Measurements from ENCODE around the gene CD58.

Gene CD58

DNA sequence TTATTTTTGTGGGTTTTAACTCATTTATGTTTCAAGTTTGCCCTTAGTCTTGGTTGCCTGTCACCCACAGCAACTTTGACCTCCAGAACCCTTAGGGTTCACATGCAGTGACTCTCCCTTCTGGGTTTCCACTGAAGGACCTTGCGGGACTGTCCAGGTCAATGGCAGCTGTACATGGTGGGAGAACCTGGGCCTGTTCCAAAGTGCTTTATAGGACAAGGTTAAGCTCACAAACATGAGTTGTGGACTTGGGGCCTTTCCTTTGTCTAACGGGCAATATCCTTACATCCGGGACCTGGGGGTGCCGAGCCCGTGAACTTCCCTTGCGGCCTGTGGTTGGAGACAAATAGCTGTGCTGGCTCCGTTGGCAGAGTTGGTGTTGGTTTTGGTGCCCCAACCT, 77.8 kb downstream of the CD58 start:
- no peaks in the 10 kb centered on the region for H3K27me3 ChIP-seq (ENCODE audit: low read length)
- H2AFZ ChIP-seq (ENCODE audit: low read depth, low read length, severe bottlenecking), result no peak overlapping the region
- no peak overlapping the region for H3K4me2 ChIP-seq (ENCODE audit: low read depth, low read length, poor library complexity, severe bottlenecking)
- no peaks in the 10 kb centered on the region for H4K20me1 ChIP-seq (ENCODE audit: low read depth, low read length)
- H3K9me3 ChIP-seq (ENCODE audit: insufficient read depth, low read length), result no peaks in the 10 kb centered on the region
- no peak overlapping the region for H3K27ac ChIP-seq (ENCODE audit: low read depth, low read length)
- no peaks in the 10 kb centered on the region for H3K36me3 ChIP-seq (ENCODE audit: low read length)
- H3K79me2 ChIP-seq (ENCODE audit: insufficient read depth, low read length), result no peaks in the 10 kb centered on the region
- no peak overlapping the region for H3K4me3 ChIP-seq (ENCODE audit: insufficient read depth, low read length, poor library complexity, severe bottlenecking)
- H3F3A ChIP-seq (ENCODE audit: insufficient read depth), result no peaks in the 10 kb centered on the region
- no peak overlapping the region for H3K9ac ChIP-seq (ENCODE audit: low read length)
- TF ChIP-seq EZH2phosphoT487 (conservative IDR thresholded peaks at IDR 0.05; ENCODE audit: low read length), result no peak
- TF ChIP-seq, protein P1, sequence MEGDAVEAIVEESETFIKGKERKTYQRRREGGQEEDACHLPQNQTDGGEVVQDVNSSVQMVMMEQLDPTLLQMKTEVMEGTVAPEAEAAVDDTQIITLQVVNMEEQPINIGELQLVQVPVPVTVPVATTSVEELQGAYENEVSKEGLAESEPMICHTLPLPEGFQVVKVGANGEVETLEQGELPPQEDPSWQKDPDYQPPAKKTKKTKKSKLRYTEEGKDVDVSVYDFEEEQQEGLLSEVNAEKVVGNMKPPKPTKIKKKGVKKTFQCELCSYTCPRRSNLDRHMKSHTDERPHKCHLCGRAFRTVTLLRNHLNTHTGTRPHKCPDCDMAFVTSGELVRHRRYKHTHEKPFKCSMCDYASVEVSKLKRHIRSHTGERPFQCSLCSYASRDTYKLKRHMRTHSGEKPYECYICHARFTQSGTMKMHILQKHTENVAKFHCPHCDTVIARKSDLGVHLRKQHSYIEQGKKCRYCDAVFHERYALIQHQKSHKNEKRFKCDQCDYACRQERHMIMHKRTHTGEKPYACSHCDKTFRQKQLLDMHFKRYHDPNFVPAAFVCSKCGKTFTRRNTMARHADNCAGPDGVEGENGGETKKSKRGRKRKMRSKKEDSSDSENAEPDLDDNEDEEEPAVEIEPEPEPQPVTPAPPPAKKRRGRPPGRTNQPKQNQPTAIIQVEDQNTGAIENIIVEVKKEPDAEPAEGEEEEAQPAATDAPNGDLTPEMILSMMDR (IDR thresholded peaks at IDR 0.05; ENCODE audit: insufficient read depth, low read length, poor library complexity, severe bottlenecking), result no peak
- H3K9me2 ChIP-seq (replicated peaks; ENCODE audit: insufficient read depth, low read length), result no peaks in the 10 kb centered on the region

GRCh38 chr1:116492358-116492811, 78.4 kb downstream of the CD58 start:
- Histone ChIP-seq H2AFZ (ENCODE audit: low read depth, low read length, severe bottlenecking) (no peak overlapping the region), H3K79me2 (ENCODE audit: insufficient read depth, low read length) (no peaks in the 10 kb centered on the region), H3K9ac (ENCODE audit: low read length) (no peak overlapping the region), H3K4me3 (ENCODE audit: insufficient read depth, low read length, poor library complexity, severe bottlenecking) (no peak overlapping the region), H3K36me3 (ENCODE audit: low read length) (no peaks in the 10 kb centered on the region), H3K4me2 (ENCODE audit: low read depth, low read length, poor library complexity, severe bottlenecking) (no peak overlapping the region), H4K20me1 (ENCODE audit: low read depth, low read length) (no peaks in the 10 kb centered on the region), H3F3A (ENCODE audit: insufficient read depth) (no peaks in the 10 kb centered on the region), H3K9me2 (replicated peaks; ENCODE audit: insufficient read depth, low read length) (no peaks in the 10 kb centered on the region), H3K9me3 (ENCODE audit: insufficient read depth, low read length) (no peaks in the 10 kb centered on the region), H3K27ac (ENCODE audit: low read depth, low read length) (no peak overlapping the region), H3K27me3 (ENCODE audit: low read length) (no peaks in the 10 kb centered on the region)
- TF ChIP-seq, protein P1 (IDR thresholded peaks at IDR 0.05; ENCODE audit: insufficient read depth, low read length, poor library complexity, severe bottlenecking), result no peak

DNA sequence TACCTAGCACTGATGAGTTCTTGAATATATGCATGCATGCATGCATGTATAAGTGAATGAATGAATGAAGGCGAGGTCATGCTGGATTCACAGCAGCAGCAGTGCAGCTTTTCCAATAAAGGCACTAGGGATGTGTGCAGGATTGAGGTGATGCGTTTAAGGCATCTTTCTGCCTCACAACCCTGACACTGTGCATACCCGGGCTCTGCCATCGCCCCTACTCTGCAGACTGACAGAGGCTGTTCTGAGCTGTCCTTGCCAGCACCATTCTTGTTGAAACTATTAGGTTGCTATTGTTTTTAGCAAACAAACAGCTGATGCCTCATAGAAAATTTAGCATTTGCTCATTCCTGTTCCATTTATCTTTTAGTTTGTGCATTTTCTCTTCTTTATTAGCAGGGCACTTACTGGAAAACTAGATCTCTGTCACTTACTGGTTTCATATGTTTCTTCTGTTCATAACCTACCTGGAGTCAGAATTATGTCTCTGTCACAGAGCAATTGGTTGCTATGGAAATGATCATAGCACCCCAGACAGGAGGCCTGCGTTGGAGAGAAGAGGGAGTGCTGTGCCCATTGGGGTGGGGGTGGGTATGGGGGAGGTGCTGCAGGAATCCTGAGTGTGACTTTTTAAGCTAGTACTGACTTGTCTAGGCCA, 79.0 kb downstream of the CD58 start:
- H4K20me1 ChIP-seq (ENCODE audit: low read depth, low read length), result no peaks in the 10 kb centered on the region
- no peak for TF ChIP-seq EZH2phosphoT487 (conservative IDR thresholded peaks at IDR 0.05; ENCODE audit: low read length)
- TF ChIP-seq, protein P1 (IDR thresholded peaks at IDR 0.05; ENCODE audit: insufficient read depth, low read length, poor library complexity, severe bottlenecking), result no peak
- no peak overlapping the region for H3K27ac ChIP-seq (ENCODE audit: low read depth, low read length)
- H3K36me3 ChIP-seq (ENCODE audit: low read length), result no peaks in the 10 kb centered on the region
- H3K9ac ChIP-seq (ENCODE audit: low read length), result no peak overlapping the region
- H3K4me2 ChIP-seq (ENCODE audit: low read depth, low read length, poor library complexity, severe bottlenecking), result no peak overlapping the region
- no peak overlapping the region for H2AFZ ChIP-seq (ENCODE audit: low read depth, low read length, severe bottlenecking)
- H3K9me2 ChIP-seq (replicated peaks; ENCODE audit: insufficient read depth, low read length), result no peaks in the 10 kb centered on the region
- no peaks in the 10 kb centered on the region for H3K9me3 ChIP-seq (ENCODE audit: insufficient read depth, low read length)
- H3F3A ChIP-seq (ENCODE audit: insufficient read depth), result no peaks in the 10 kb centered on the region
- no peaks in the 10 kb centered on the region for H3K27me3 ChIP-seq (ENCODE audit: low read length)
- no peak overlapping the region for H3K4me3 ChIP-seq (ENCODE audit: insufficient read depth, low read length, poor library complexity, severe bottlenecking)
- H3K79me2 ChIP-seq (ENCODE audit: insufficient read depth, low read length), result no peaks in the 10 kb centered on the region
